ENCODE measurements around the gene AIPL1. TPM values are rescaled to one million over a fixed set of nuclear protein-coding genes. Genes with fewer than 3 reads are reported as not detected.

AIPL1 gene
- total and polyA plus RNA-seq, 2 of the 4 experiments (the other 2 are of a cell fraction) = not detected

GRCh38 chr17:6482105-6482455 is 47.2 kb upstream of the AIPL1 start:
- H3K56ac ChIP-seq (ENCODE audit: extremely low read depth, insufficient read depth, low read length) = no peak overlapping the region
- H3K9ac ChIP-seq (ENCODE audit: low read depth, low read length) = no peak overlapping the region
- no peak overlapping the region for H4K8ac ChIP-seq (ENCODE audit: low read depth in 2 of 2, low read length in 2 of 2)
- H2BK20ac ChIP-seq (ENCODE audit: low read depth, low read length) = no peak overlapping the region
- no peaks in the 10 kb centered on the region for H3K36me3 ChIP-seq (ENCODE audit: control insufficient read depth, insufficient read depth, low read length)
- H2AK5ac ChIP-seq (ENCODE audit: low read depth, low read length) = no peak overlapping the region
- H4K5ac ChIP-seq (ENCODE audit: low read depth, low read length) = no peak overlapping the region
- H3K18ac ChIP-seq (ENCODE audit: low read depth, low read length) = no peak overlapping the region
- no peak overlapping the region for H2BK120ac ChIP-seq (ENCODE audit: low read depth, low read length)
- no peaks in the 10 kb centered on the region for H3K9me3 ChIP-seq (ENCODE audit: control insufficient read depth, insufficient read depth, low read length)
- ATAC-seq (ENCODE audit: low read depth) (no peak), DNase-seq (no peak)
- 50% methylated on average over 2 of the region's 6 CpGs; no CpG with 5 or more reads in 1 of the 2 experiments for WGBS, 2 experiments (ENCODE audit: extremely low coverage in 2 of 2, insufficient read length in 1 of 2)
- dilution Hi-C loops (cut with HindIII; ENCODE audit: low sequenced_read_pairs, unreplicated experiment) = no loop called here
- no peak overlapping the region for H2BK5ac ChIP-seq (ENCODE audit: low read depth, low read length, poor library complexity, severe bottlenecking)
- no peak overlapping the region for H2AFZ ChIP-seq (replicated peaks; ENCODE audit: low read length, poor library complexity)
- no peaks in the 10 kb centered on the region for H3K9me1 ChIP-seq (ENCODE audit: insufficient read depth, low read length)
- no peaks in the 10 kb centered on the region for H3K79me1 ChIP-seq (ENCODE audit: low read depth in 1 of 2, low read length in 2 of 2)
- H2AK9ac ChIP-seq (replicated peaks; ENCODE audit: low read depth, low read length, poor library complexity) = no peak overlapping the region
- no peaks in the 10 kb centered on the region for H4K20me1 ChIP-seq (ENCODE audit: insufficient read depth, low read length)
- intact Hi-C loops (cut with micrococcal nuclease) = no loop called here
- CTCF ChIA-PET = interaction anchor here (1.6 kb wide), 1 partner anchor 9 kb away, joined by 8 read pairs; no protein-coding TSS in a partner anchor
- H2BK15ac ChIP-seq (ENCODE audit: low read depth, low read length) = no peak overlapping the region
- no TSS peak for BruUV-seq (replicated peaks)
- in situ Hi-C loops (cut with MboI; ENCODE audit: low sequenced_read_pairs) = no loop called here
- no peak overlapping the region for H3K4me3 ChIP-seq (ENCODE audit: insufficient read depth, low read depth, low read length)
- H3K4ac ChIP-seq (ENCODE audit: low read depth, low read length) = no peak overlapping the region
- no peak overlapping the region for H3K4me2 ChIP-seq (ENCODE audit: low read depth, low read length)
- H3K27ac ChIP-seq (ENCODE audit: insufficient read depth, low read length) = no peak overlapping the region
- no peaks in the 10 kb centered on the region for H3K4me1 ChIP-seq (ENCODE audit: control insufficient read depth, insufficient read depth, low read length)
- H3K27me3 ChIP-seq (ENCODE audit: control insufficient read depth, insufficient read depth, low read length) = peaks cover 16% of the 10 kb centered on the region
- no peak overlapping the region for H3K23ac ChIP-seq (ENCODE audit: low read depth, low read length)
- H4K91ac ChIP-seq (ENCODE audit: insufficient read depth, low read depth, low read length) = no peak overlapping the region
- POLR2A ChIA-PET (ENCODE audit: unreplicated experiment) = interaction anchor here (0.6 kb wide), 1 partner anchor 28 kb away, joined by 5 read pairs; no protein-coding TSS in a partner anchor
- H3K14ac ChIP-seq (replicated peaks; ENCODE audit: low read depth, low read length) = no peak overlapping the region
- TF ChIP-seq ELK1 (IDR thresholded peaks at IDR 0.05; ENCODE audit: borderline replicate concordance, low read depth, low read length) = no peak
- TF ChIP-seq, protein P1, sequence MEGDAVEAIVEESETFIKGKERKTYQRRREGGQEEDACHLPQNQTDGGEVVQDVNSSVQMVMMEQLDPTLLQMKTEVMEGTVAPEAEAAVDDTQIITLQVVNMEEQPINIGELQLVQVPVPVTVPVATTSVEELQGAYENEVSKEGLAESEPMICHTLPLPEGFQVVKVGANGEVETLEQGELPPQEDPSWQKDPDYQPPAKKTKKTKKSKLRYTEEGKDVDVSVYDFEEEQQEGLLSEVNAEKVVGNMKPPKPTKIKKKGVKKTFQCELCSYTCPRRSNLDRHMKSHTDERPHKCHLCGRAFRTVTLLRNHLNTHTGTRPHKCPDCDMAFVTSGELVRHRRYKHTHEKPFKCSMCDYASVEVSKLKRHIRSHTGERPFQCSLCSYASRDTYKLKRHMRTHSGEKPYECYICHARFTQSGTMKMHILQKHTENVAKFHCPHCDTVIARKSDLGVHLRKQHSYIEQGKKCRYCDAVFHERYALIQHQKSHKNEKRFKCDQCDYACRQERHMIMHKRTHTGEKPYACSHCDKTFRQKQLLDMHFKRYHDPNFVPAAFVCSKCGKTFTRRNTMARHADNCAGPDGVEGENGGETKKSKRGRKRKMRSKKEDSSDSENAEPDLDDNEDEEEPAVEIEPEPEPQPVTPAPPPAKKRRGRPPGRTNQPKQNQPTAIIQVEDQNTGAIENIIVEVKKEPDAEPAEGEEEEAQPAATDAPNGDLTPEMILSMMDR (conservative IDR thresholded peaks at IDR 0.05; ENCODE audit: low read depth, low read length) = no peak
- TF ChIP-seq RCOR1 (IDR thresholded peaks at IDR 0.05; ENCODE audit: insufficient replicate concordance, low read length) = no peak
- TF ChIP-seq, protein P2, sequence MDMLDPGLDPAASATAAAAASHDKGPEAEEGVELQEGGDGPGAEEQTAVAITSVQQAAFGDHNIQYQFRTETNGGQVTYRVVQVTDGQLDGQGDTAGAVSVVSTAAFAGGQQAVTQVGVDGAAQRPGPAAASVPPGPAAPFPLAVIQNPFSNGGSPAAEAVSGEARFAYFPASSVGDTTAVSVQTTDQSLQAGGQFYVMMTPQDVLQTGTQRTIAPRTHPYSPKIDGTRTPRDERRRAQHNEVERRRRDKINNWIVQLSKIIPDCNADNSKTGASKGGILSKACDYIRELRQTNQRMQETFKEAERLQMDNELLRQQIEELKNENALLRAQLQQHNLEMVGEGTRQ (IDR thresholded peaks at IDR 0.05; ENCODE audit: low read depth, low read length) = no peak
- TF ChIP-seq POLR2A (IDR thresholded peaks at IDR 0.05; ENCODE audit: low read depth, low read length) = no peak
- TF ChIP-seq MXI1 (IDR thresholded peaks at IDR 0.05; ENCODE audit: borderline replicate concordance, low read depth, low read length) = no peak
- TF ChIP-seq MAZ (IDR thresholded peaks at IDR 0.05; ENCODE audit: borderline replicate concordance, low read depth, low read length) = no peak
- no peak for TF ChIP-seq FOS (IDR thresholded peaks at IDR 0.05; ENCODE audit: low read depth, low read length)
- TF ChIP-seq NFE2L2 (IDR thresholded peaks at IDR 0.05; ENCODE audit: low read depth, low read length) = no peak
- TF ChIP-seq MAFK (IDR thresholded peaks at IDR 0.05; ENCODE audit: low read depth, low read length) = no peak
- no peak for TF ChIP-seq RAD21 (IDR thresholded peaks at IDR 0.05; ENCODE audit: low read length)
- no peak for TF ChIP-seq BHLHE40 (IDR thresholded peaks at IDR 0.05; ENCODE audit: low read depth, low read length)
- no peak for TF ChIP-seq CEBPB (IDR thresholded peaks at IDR 0.05; ENCODE audit: low read depth, low read length)
- no peak for TF ChIP-seq SMC3 (IDR thresholded peaks at IDR 0.05; ENCODE audit: low read depth, low read length)
